IMR-90 (cell line): ENCODE measurements around the gene SEMA3E. TPM values are rescaled to one million over a fixed set of nuclear protein-coding genes. Genes with fewer than 3 reads are reported as not detected.

ENCODE experiments used
- ATAC-seq: fragments of 200-7000 bp; cut with Tn5 transposase; 2 replicates; pipeline ENCODE4 v1.9.1; 2020; ENCODE audit warnings: low read depth, mild to moderate bottlenecking, moderate library complexity
- BruUV-seq: library from RNA; stranded (reverse); fragments of 400-500 nt; replicated peaks from 2 replicates; lab custom pipeline; 2021; lab: Mats Ljungman, UMichigan
- CTCF ChIA-PET: fragments of 300-600 bp; formaldehyde crosslinking; extraction: SDS; loops from one replicate; lab custom pipeline; 2021; ENCODE audit warnings: antibody characterized with exemption; lab: Yijun Ruan, JAX
- POLR2A ChIA-PET: fragments of 300-600 bp; sonication (Branson Sonifier 250); formaldehyde crosslinking; loops from one replicate; lab custom pipeline; 2022; ENCODE audit warnings: antibody characterized with exemption; ENCODE audit not compliant: unreplicated experiment; lab: Charles Lee
- DNase-seq: peaks from one replicate; pipeline ENCODE4 v3.0.0; 2013
- H2AFZ ChIP-seq: replicated peaks from 2 replicates; pipeline ENCODE3; 2013; ENCODE audit warnings: low read length, mild to moderate bottlenecking; ENCODE audit not compliant: poor library complexity
- H2AK5ac ChIP-seq: 2 replicates; pipeline ENCODE4 v1.6.1; 2013; ENCODE audit warnings: low read depth, low read length, inconsistent platforms
- H2AK9ac ChIP-seq: replicated peaks from 2 replicates; pipeline ENCODE3; 2013; ENCODE audit warnings: mild to moderate bottlenecking, low read depth, low read length, moderate library complexity; ENCODE audit not compliant: poor library complexity
- H2BK120ac ChIP-seq: 2 replicates; pipeline ENCODE4 v1.6.1; 2013; ENCODE audit warnings: low read depth, low read length, inconsistent platforms
- H2BK15ac ChIP-seq: 3 replicates; pipeline ENCODE4 v1.6.1; 2013; ENCODE audit warnings: low read depth, low read length, inconsistent platforms
- H2BK20ac ChIP-seq: 2 replicates; pipeline ENCODE4 v1.6.1; 2013; ENCODE audit warnings: low read depth, mild to moderate bottlenecking, inconsistent platforms, low read length, moderate library complexity
- H2BK5ac ChIP-seq: 2 replicates; pipeline ENCODE4 v1.6.1; 2013; ENCODE audit warnings: mild to moderate bottlenecking, low read depth, low read length, inconsistent platforms; ENCODE audit not compliant: poor library complexity, severe bottlenecking
- H3K14ac ChIP-seq: replicated peaks from 2 replicates; pipeline ENCODE4 v1.6.1; 2013; ENCODE audit warnings: low read depth, low read length, inconsistent platforms
- H3K18ac ChIP-seq: 2 replicates; pipeline ENCODE4 v1.6.1; 2013; ENCODE audit warnings: low read depth, low read length, control low read depth
- H3K23ac ChIP-seq: 2 replicates; pipeline ENCODE4 v1.6.1; 2013; ENCODE audit warnings: low read depth, low read length, inconsistent platforms
- H3K27ac ChIP-seq: 2 replicates; pipeline ENCODE4 v1.5.1; 2013; ENCODE audit warnings: mild to moderate bottlenecking, control low read depth, low read length; ENCODE audit not compliant: insufficient read depth
- H3K27me3 ChIP-seq: 2 replicates; pipeline ENCODE4 v1.6.1; 2013; ENCODE audit warnings: low read length; ENCODE audit not compliant: control insufficient read depth, insufficient read depth
- H3K36me3 ChIP-seq: 2 replicates; pipeline ENCODE4 v1.6.1; 2013; ENCODE audit warnings: low read length, mixed read lengths; ENCODE audit not compliant: control insufficient read depth, insufficient read depth
- H3K4ac ChIP-seq: 2 replicates; pipeline ENCODE4 v1.6.1; 2013; ENCODE audit warnings: low read depth, low read length, inconsistent platforms
- H3K4me1 ChIP-seq: 2 replicates; pipeline ENCODE4 v1.6.1; 2013; ENCODE audit warnings: low read length, mixed read lengths; ENCODE audit not compliant: control insufficient read depth, insufficient read depth
- H3K4me2 ChIP-seq: 2 replicates; pipeline ENCODE4 v1.6.1; 2013; ENCODE audit warnings: low read depth, mild to moderate bottlenecking, control low read depth, low read length, moderate library complexity
- H3K4me3 ChIP-seq: 2 replicates; pipeline ENCODE4 v1.5.1; 2013; ENCODE audit warnings: low read depth, mild to moderate bottlenecking, control low read depth, low read length, moderate library complexity; ENCODE audit not compliant: insufficient read depth
- H3K56ac ChIP-seq: 2 replicates; pipeline ENCODE4 v1.6.1; 2013; ENCODE audit warnings: low read length, inconsistent platforms; ENCODE audit not compliant: insufficient read depth; ENCODE audit errors: extremely low read depth
- H3K79me1 ChIP-seq, 2 experiments: 2 replicates each; pipeline ENCODE4 v1.6.1; 2013; ENCODE audit warnings: low read length in 2 of 2, inconsistent platforms in 1 of 2, low read depth in 1 of 2
- H3K9ac ChIP-seq: 2 replicates; pipeline ENCODE4 v1.6.1; 2013; ENCODE audit warnings: low read depth, low read length, control low read depth
- H3K9me1 ChIP-seq: 2 replicates; pipeline ENCODE4 v1.6.1; 2013; ENCODE audit warnings: low read length, inconsistent platforms; ENCODE audit not compliant: insufficient read depth
- H3K9me3 ChIP-seq: 2 replicates; pipeline ENCODE4 v1.6.1; 2013; ENCODE audit warnings: low read length; ENCODE audit not compliant: control insufficient read depth, insufficient read depth
- H4K20me1 ChIP-seq: 2 replicates; pipeline ENCODE4 v1.6.1; 2013; ENCODE audit warnings: low read length, inconsistent platforms; ENCODE audit not compliant: insufficient read depth
- H4K5ac ChIP-seq: 2 replicates; pipeline ENCODE4 v1.6.1; 2013; ENCODE audit warnings: mild to moderate bottlenecking, low read depth, low read length, control low read depth
- H4K8ac ChIP-seq, 2 experiments: 2 replicates each; pipeline ENCODE4 v1.6.1; 2013; ENCODE audit warnings: low read depth in 2 of 2, low read length in 2 of 2, control low read depth in 1 of 2, inconsistent platforms in 1 of 2
- H4K91ac ChIP-seq: 2 replicates; pipeline ENCODE4 v1.6.1; 2013; ENCODE audit warnings: low read depth, low read length, inconsistent platforms; ENCODE audit not compliant: insufficient read depth
- MAFK ChIP-seq: IDR thresholded peaks from 2 replicates; pipeline ENCODE4 v1.6.1; 2012; ENCODE audit warnings: low read depth, low read length, improper control_type of control experiment
- RAD21 ChIP-seq: IDR thresholded peaks from 2 replicates; pipeline ENCODE4 v1.6.1; 2012; ENCODE audit warnings: low read length, improper control_type of control experiment
- WGBS, 2 experiments: methylation state at CpG; one replicate each; pipeline versions ENCODE4 v1.1.5 to v1.1.7; 2013; ENCODE audit warnings: missing lambda C conversion rate in 2 of 2; ENCODE audit not compliant: insufficient read length in 1 of 2; ENCODE audit errors: extremely low coverage in 2 of 2; 5-methylcytosine and 5-hydroxymethylcytosine counted together
- dilution Hi-C: fragments of 300-500 bp; cut with HindIII; formaldehyde crosslinking; loops from one replicate; pipeline ENCODE4 v1.14.3; 2018; ENCODE audit warnings: low sequenced_read_pairs; ENCODE audit not compliant: unreplicated experiment
- in situ Hi-C: fragments of 300-500 bp; cut with MboI; formaldehyde crosslinking; loops from 3 replicates; pipeline ENCODE4 v1.14.3; 2019; ENCODE audit warnings: low sequenced_read_pairs, inconsistent platforms, mixed read lengths
- intact Hi-C: fragments of 100-400 bp; cut with micrococcal nuclease; formaldehyde crosslinking; loops from 2 replicates; pipeline ENCODE4 v1.10.0; 2022
- polyA plus RNA-seq, 3 experiments: library from polyadenylated mRNA; depleted of rRNA; stranded (reverse); fragments of >200 nt; gene quantifications; 2 replicates each; pipeline ENCODE4 v1.2.3, GENCODE V29; 2012; ENCODE audit warnings: low replicate concordance in 1 of 3
- total RNA-seq: library from RNA; depleted of rRNA; stranded (reverse); fragments of >200 nt; gene quantifications from 2 replicates; pipeline ENCODE4 v1.2.3, GENCODE V29; 2012

The SEMA3E gene
- total and polyA plus RNA-seq, 2 of the 4 experiments (the other 2 are of a cell fraction), result 0.31 to 0.72 TPM

- Histone ChIP-seq H2BK20ac (no peak overlapping the region), H3K36me3 (no peaks in the 10 kb centered on the region), H4K91ac (no peak overlapping the region), H2AK9ac (no peak overlapping the region), H2BK5ac (no peak overlapping the region), H2BK15ac (no peak overlapping the region), H2BK120ac (no peak overlapping the region), H2AFZ (no peak overlapping the region), H4K20me1 (no peaks in the 10 kb centered on the region), H3K27me3 (no peaks in the 10 kb centered on the region), H3K56ac (no peak overlapping the region), H2AK5ac (no peak overlapping the region), H3K4me1 (no peaks in the 10 kb centered on the region), H3K9me1 (no peaks in the 10 kb centered on the region), H3K23ac (no peak overlapping the region), H3K9me3 (no peaks in the 10 kb centered on the region), H4K5ac (no peak overlapping the region), H3K4me3 (no peak overlapping the region), H3K9ac (no peak overlapping the region), H3K4me2 (no peak overlapping the region), H4K8ac (no peak overlapping the region), H3K4ac (no peak overlapping the region), H3K14ac (no peak overlapping the region), H3K18ac (no peak overlapping the region), H3K79me1 (no peaks in the 10 kb centered on the region), H3K27ac (no peak overlapping the region)
- CTCF ChIA-PET, result no interaction called here
- POLR2A ChIA-PET, result no interaction called here
- DNase-seq (no peak), ATAC-seq (no peak)
- in situ Hi-C loops (no loop called here), intact Hi-C loops (no loop called here), dilution Hi-C loops (no loop called here)
- TF ChIP-seq RAD21 (no peak), MAFK (no peak)
- WGBS, 2 experiments, result no CpG with 5 or more reads among the region's 1 CpG
- BruUV-seq, result no TSS peak
These were observed 289.8 kb downstream of the SEMA3E start for GRCh38 chr7:83359108-83359507.
